ENCODE measurements around the gene GNL1. TPM values are rescaled to one million over a fixed set of nuclear protein-coding genes. Genes with fewer than 3 reads are reported as not detected.

Gene GNL1
- total and polyA plus RNA-seq, 10 of the 15 experiments (the other 5 are each of a cell fraction or from before 2014, with no cell fraction given): 0.18 to 64.5 (median 45.5) TPM

DNA sequence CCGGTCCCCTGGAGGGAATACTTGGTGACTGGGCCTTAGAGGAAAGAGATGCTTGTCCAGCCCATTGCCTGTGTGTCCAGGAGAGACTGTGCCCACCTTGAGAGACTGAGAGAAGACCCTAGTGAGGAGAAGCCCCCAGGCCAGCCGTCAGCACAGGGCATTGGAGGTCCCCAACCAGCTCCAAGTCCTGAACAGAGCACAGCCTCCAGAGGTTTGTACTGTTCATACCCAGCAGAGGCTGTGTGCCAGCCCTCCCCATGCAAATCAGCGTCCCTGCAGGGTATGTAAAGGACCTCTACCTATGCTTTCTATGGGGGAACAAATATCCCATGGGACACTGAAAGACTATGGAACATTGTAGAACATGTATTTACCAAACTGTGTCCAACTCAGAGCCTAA lies 58.6 kb downstream of the GNL1 start:
- RAD21 ChIA-PET (ENCODE audit: unreplicated experiment): no interaction called here
- H3K4me3 ChIP-seq: no peak overlapping the region
- no peaks in the 10 kb centered on the region; a peak in 1 of 4 replicates for H3K27me3 ChIP-seq (replicated peaks in 1 of 2; ENCODE audit: control insufficient read depth in 2 of 2, insufficient read depth in 2 of 2, low read length in 1 of 2)
- DNase-seq (ENCODE audit: low read depth, low spot score): no peak
- no peaks in the 10 kb centered on the region for H3K9me3 ChIP-seq (replicated peaks; ENCODE audit: control insufficient read depth, insufficient read depth, low read length)
- in situ Hi-C loops (cut with MboI): no loop called here
- ATAC-seq: no peak
- no peak for TF ChIP-seq DPF2 (IDR thresholded peaks at IDR 0.05)
- TF ChIP-seq, protein P1, sequence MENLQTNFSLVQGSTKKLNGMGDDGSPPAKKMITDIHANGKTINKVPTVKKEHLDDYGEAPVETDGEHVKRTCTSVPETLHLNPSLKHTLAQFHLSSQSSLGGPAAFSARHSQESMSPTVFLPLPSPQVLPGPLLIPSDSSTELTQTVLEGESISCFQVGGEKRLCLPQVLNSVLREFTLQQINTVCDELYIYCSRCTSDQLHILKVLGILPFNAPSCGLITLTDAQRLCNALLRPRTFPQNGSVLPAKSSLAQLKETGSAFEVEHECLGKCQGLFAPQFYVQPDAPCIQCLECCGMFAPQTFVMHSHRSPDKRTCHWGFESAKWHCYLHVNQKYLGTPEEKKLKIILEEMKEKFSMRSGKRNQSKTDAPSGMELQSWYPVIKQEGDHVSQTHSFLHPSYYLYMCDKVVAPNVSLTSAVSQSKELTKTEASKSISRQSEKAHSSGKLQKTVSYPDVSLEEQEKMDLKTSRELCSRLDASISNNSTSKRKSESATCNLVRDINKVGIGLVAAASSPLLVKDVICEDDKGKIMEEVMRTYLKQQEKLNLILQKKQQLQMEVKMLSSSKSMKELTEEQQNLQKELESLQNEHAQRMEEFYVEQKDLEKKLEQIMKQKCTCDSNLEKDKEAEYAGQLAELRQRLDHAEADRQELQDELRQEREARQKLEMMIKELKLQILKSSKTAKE (IDR thresholded peaks at IDR 0.05; ENCODE audit: low read depth, poor library complexity, severe bottlenecking): no peak
- no peak for TF ChIP-seq NFYA (IDR thresholded peaks at IDR 0.05; ENCODE audit: borderline replicate concordance, low read depth, low read length)
- TF ChIP-seq MTA2 (IDR thresholded peaks at IDR 0.05; ENCODE audit: low read depth): no peak
- TF ChIP-seq, protein P2, sequence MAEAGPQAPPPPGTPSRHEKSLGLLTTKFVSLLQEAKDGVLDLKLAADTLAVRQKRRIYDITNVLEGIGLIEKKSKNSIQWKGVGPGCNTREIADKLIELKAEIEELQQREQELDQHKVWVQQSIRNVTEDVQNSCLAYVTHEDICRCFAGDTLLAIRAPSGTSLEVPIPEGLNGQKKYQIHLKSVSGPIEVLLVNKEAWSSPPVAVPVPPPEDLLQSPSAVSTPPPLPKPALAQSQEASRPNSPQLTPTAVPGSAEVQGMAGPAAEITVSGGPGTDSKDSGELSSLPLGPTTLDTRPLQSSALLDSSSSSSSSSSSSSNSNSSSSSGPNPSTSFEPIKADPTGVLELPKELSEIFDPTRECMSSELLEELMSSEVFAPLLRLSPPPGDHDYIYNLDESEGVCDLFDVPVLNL (IDR thresholded peaks at IDR 0.05; ENCODE audit: low read depth, low read length): no peak
- no peak for TF ChIP-seq BRCA1 (IDR thresholded peaks at IDR 0.05; ENCODE audit: low read depth, low read length)
- H3K4me2 ChIP-seq (ENCODE audit: control insufficient read depth, insufficient read depth): no peak overlapping the region
- no peak overlapping the region for H2AFZ ChIP-seq (ENCODE audit: control insufficient read depth, low read depth, low read length)
- no TSS peak for BruUV-seq (replicated peaks)
- H3K27ac ChIP-seq (ENCODE audit: control insufficient read depth, insufficient read depth): no peak overlapping the region
- H4K20me1 ChIP-seq (ENCODE audit: control insufficient read depth, insufficient read depth): no peaks in the 10 kb centered on the region
- peaks cover under 1% of the 10 kb centered on the region; the same call in 1 of the 2 replicates for H3K79me2 ChIP-seq (ENCODE audit: control insufficient read depth, insufficient read depth, low read length)
- POLR2A ChIA-PET: no interaction called here
- intact Hi-C loops (cut with micrococcal nuclease; ENCODE audit: unreplicated experiment): no loop called here
- SMC1A ChIA-PET (ENCODE audit: uncharacterized antibody, unreplicated experiment): interaction anchor here (1.8 kb wide), 1 partner anchor 15 kb away, joined by 7 read pairs; no protein-coding TSS in a partner anchor
- H3K36me3 ChIP-seq (ENCODE audit: control insufficient read depth in 2 of 2, insufficient read depth in 2 of 2, low read length in 1 of 2): peaks cover 2 to 13% of the 10 kb centered on the region in 2 experiments
- WGBS (ENCODE audit: insufficient coverage, insufficient replicate concordance, low lambda C conversion rate, missing lambda C conversion rate): 48% methylated on average over 3 of the region's 3 CpGs
- CTCF ChIA-PET: interaction anchor here (2.0 to 8.0 kb wide), 2 partner anchors 14 to 33 kb away, joined by 6 to 93 read pairs; no protein-coding TSS in a partner anchor
- FAIRE-seq: no peak
- H3K9ac ChIP-seq (ENCODE audit: control insufficient read depth, insufficient read depth, low read length): no peak overlapping the region
- H3K4me1 ChIP-seq (ENCODE audit: control insufficient read depth, insufficient read depth, low read length): peaks cover 14% of the 10 kb centered on the region

Data from GM12878 (cell line).